OCI-LY7 (cell line): Measurements from ENCODE around the gene ARL3.

Experiments used
- EZH2phosphoT487 ChIP-seq: fragments of 200-600 bp; sonication (generic); IDR thresholded peaks from 2 replicates; pipeline ENCODE4 v1.6.1; 2018; ENCODE audit warnings: low read depth, borderline replicate concordance, mild to moderate bottlenecking, mixed run types, antibody characterized with exemption, low read length, moderate library complexity, mixed read lengths
- TF ChIP-seq, protein P1 (sequence below): fragments of 200-600 bp; sonication (generic); conservative IDR thresholded peaks from 2 replicates; pipeline ENCODE4 v1.5.1; 2014; ENCODE audit warnings: mild to moderate bottlenecking, antibody characterized with exemption, low read length, moderate library complexity, mixed read lengths

DNA sequence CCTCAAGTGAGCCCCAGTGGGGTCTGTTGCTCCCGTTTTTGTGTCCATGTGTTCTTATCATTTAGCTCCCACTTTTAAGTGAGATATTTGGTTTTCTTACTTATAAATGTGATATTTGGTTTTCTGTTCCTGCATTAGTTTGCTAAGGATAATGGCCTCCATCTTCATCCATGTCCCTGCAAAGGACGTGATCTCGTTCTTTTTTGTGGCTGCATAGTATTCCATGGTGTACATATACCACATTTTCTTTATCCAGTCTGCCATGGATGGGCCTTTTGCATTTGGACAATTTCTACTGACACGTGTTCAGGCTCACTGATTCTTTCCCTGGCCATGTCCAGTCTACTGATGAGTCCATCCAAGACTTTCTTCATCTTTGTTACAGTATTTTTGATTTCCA is 9.8 kb upstream of the ARL3 start:
- TF ChIP-seq, protein P1, sequence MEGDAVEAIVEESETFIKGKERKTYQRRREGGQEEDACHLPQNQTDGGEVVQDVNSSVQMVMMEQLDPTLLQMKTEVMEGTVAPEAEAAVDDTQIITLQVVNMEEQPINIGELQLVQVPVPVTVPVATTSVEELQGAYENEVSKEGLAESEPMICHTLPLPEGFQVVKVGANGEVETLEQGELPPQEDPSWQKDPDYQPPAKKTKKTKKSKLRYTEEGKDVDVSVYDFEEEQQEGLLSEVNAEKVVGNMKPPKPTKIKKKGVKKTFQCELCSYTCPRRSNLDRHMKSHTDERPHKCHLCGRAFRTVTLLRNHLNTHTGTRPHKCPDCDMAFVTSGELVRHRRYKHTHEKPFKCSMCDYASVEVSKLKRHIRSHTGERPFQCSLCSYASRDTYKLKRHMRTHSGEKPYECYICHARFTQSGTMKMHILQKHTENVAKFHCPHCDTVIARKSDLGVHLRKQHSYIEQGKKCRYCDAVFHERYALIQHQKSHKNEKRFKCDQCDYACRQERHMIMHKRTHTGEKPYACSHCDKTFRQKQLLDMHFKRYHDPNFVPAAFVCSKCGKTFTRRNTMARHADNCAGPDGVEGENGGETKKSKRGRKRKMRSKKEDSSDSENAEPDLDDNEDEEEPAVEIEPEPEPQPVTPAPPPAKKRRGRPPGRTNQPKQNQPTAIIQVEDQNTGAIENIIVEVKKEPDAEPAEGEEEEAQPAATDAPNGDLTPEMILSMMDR: no peak
- no peak for TF ChIP-seq EZH2phosphoT487
